DMS153 treated with DMSO at 0.1 percent for 48 hours (cell line): Measurements from ENCODE around the gene MTNR1A.
"Not testable (repeated sequence)": the region's sequence is repeated elsewhere in the genome, so short reads cannot be mapped to it uniquely, and the experiment has no call there.

Source experiments
- DNase-seq: peaks from one replicate; lab custom pipeline; 2025; ENCODE audit not compliant: unreplicated experiment; lab: John Stamatoyannopoulos, UW

The MTNR1A gene

GRCh38 chr4:186563761-186564160 is 8.4 kb upstream of the MTNR1A start:
- no peak for DNase-seq

GRCh38 chr4:186561748-186562147 is 6.4 kb upstream of the MTNR1A start:
- DNase-seq: no peak

GRCh38 chr4:186560647-186561046 is 5.3 kb upstream of the MTNR1A start:
- DNase-seq: no peak

- no peak for DNase-seq
These were observed 2.1 kb upstream of the MTNR1A start for GRCh38 chr4:186557486-186557885.

GRCh38 chr4:186557061-186557460 is 1.7 kb upstream of the MTNR1A start:
- DNase-seq: peak; percentile 6

GRCh38 chr4:186554539-186554913 is 841 bp downstream of the MTNR1A start:
- peak; percentile 72 for DNase-seq

- DNase-seq: no peak
These were observed 1.6 kb downstream of the MTNR1A start for GRCh38 chr4:186553717-186554116.

- no peak for DNase-seq
These were observed 3.5 kb downstream of the MTNR1A start for GRCh38 chr4:186551849-186552248.

GRCh38 chr4:186545436-186545835 is 9.9 kb downstream of the MTNR1A start:
- no peak for DNase-seq

GRCh38 chr4:186543206-186543605 is 12.2 kb downstream of the MTNR1A start:
- no peak for DNase-seq

GRCh38 chr4:186541801-186542200 is 13.6 kb downstream of the MTNR1A start:
- no peak for DNase-seq

GRCh38 chr4:186537843-186538521 is 17.4 kb downstream of the MTNR1A start:
- peak; percentile 45 for DNase-seq

GRCh38 chr4:186536285-186536684 is 19.1 kb downstream of the MTNR1A start:
- DNase-seq: no peak

- no peak for DNase-seq
These were observed 21.3 kb downstream of the MTNR1A start for GRCh38 chr4:186534056-186534455.

GRCh38 chr4:186523927-186524326 is 31.4 kb downstream of the MTNR1A start:
- not testable (repeated sequence) for DNase-seq

GRCh38 chr4:186516287-186516686 is 39.1 kb downstream of the MTNR1A start:
- no peak for DNase-seq

GRCh38 chr4:186514271-186514950 is 41.0 kb downstream of the MTNR1A start:
- DNase-seq: no peak

GRCh38 chr4:186504771-186505170 is 50.6 kb downstream of the MTNR1A start:
- DNase-seq: not testable (repeated sequence)

GRCh38 chr4:186502231-186502630 is 53.1 kb downstream of the MTNR1A start:
- DNase-seq: no peak

- DNase-seq: no peak
These were observed 53.8 kb downstream of the MTNR1A start for GRCh38 chr4:186501554-186501953.

- peak; percentile 85 for DNase-seq
These were observed 54.6 kb downstream of the MTNR1A start for GRCh38 chr4:186500721-186501304.

GRCh38 chr4:186499467-186499866 is 55.9 kb downstream of the MTNR1A start:
- DNase-seq: no peak
